Osteoblast (primary cell): ENCODE results near the gene RNU5D-1. TPM values are rescaled to one million over a fixed set of nuclear protein-coding genes. Genes with fewer than 3 reads are reported as not detected.
"Not testable (repeated sequence)": the region's sequence is repeated elsewhere in the genome, so short reads cannot be mapped to it uniquely, and the experiment has no call there.

ENCODE experiments used
- DNase-seq: peaks from one replicate; pipeline ENCODE4 v3.0.0; 2011; ENCODE audit warnings: low spot score, mixed read lengths; ENCODE audit not compliant: insufficient read length; ENCODE audit errors: missing footprints
- H2AFZ ChIP-seq: 2 replicates; pipeline ENCODE4 v1.6.0; 2011; ENCODE audit warnings: mild to moderate bottlenecking, low read length
- H3K27ac ChIP-seq: 2 replicates; pipeline ENCODE4 v1.5.1; 2011; ENCODE audit warnings: mild to moderate bottlenecking, low read depth, low read length, moderate library complexity
- H3K27me3 ChIP-seq: 2 replicates; pipeline ENCODE4 v1.6.0; 2012; ENCODE audit warnings: mild to moderate bottlenecking, control low read depth, inconsistent platforms, low read length, moderate library complexity; ENCODE audit not compliant: insufficient read depth
- H3K36me3 ChIP-seq: 2 replicates; pipeline ENCODE4 v1.5.1; 2011; ENCODE audit warnings: mild to moderate bottlenecking, low read length, control low read depth, moderate library complexity; ENCODE audit not compliant: insufficient read depth
- H3K4me1 ChIP-seq: 2 replicates; pipeline ENCODE4 v1.5.1; 2011; ENCODE audit warnings: mild to moderate bottlenecking, low read length, control low read depth, moderate library complexity; ENCODE audit not compliant: insufficient read depth
- H3K4me2 ChIP-seq: 2 replicates; pipeline ENCODE4 v1.6.0; 2011; ENCODE audit warnings: mild to moderate bottlenecking, low read length; ENCODE audit not compliant: insufficient read depth
- H3K4me3 ChIP-seq: fragments of 200-600 bp; sonication (generic); 3 replicates; pipeline ENCODE4 v1.5.1; 2012; ENCODE audit warnings: mild to moderate bottlenecking, low read length, inconsistent platforms; ENCODE audit not compliant: insufficient read depth
- H3K79me2 ChIP-seq: 2 replicates; pipeline ENCODE4 v1.6.0; 2012; ENCODE audit warnings: mild to moderate bottlenecking, low read length, control low read depth, inconsistent platforms; ENCODE audit not compliant: insufficient read depth
- H3K9me3 ChIP-seq: 2 replicates; pipeline ENCODE4 v1.5.1; 2011; ENCODE audit warnings: low read depth, low read length, control low read depth
- H4K20me1 ChIP-seq: 2 replicates; pipeline ENCODE4 v1.6.0; 2012; ENCODE audit warnings: mild to moderate bottlenecking, low read length, control low read depth; ENCODE audit not compliant: insufficient read depth
- total RNA-seq: library from RNA; depleted of rRNA; stranded (reverse); fragments of >200 nt; gene quantifications from 2 replicates; pipeline ENCODE4 v1.2.3, GENCODE V29; 2012
- TF ChIP-seq, protein P1 (sequence below): IDR thresholded peaks from 2 replicates; pipeline ENCODE4 v1.5.1; 2011; ENCODE audit warnings: mild to moderate bottlenecking, low read depth, low read length, moderate library complexity; ENCODE audit errors: extremely low read depth

The RNU5D-1 gene
- total RNA-seq, 1 donor = not detected

DNA sequence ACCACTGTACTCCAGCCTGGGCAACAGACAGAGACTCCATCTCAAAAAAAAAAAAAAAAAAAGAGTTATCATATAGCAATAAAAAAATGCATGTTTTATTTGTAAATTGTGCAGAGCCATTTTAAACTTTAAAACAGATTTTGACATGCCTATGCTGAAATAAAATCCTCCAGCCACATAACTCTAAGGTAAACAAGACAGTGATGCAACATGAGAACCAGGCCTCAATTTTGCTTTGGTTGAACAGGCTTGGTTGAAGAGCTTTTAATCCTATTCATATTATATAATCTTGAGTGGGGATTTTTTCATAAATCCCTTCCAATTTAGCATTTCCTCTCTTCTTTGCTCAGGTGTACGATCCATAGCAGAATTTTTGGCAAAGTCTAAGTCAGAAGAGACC is 30.4 kb downstream of the RNU5D-1 start:
- no peaks in the 10 kb centered on the region for H3K4me1 ChIP-seq
- H2AFZ ChIP-seq = no peak overlapping the region
- H3K9me3 ChIP-seq = no peaks in the 10 kb centered on the region
- H3K79me2 ChIP-seq = no peaks in the 10 kb centered on the region
- H3K27me3 ChIP-seq = no peaks in the 10 kb centered on the region
- DNase-seq = no peak
- no peak overlapping the region for H3K4me2 ChIP-seq
- H4K20me1 ChIP-seq = no peaks in the 10 kb centered on the region
- no peak overlapping the region for H3K27ac ChIP-seq
- no peak overlapping the region for H3K4me3 ChIP-seq
- no peaks in the 10 kb centered on the region for H3K36me3 ChIP-seq
- TF ChIP-seq, protein P1, sequence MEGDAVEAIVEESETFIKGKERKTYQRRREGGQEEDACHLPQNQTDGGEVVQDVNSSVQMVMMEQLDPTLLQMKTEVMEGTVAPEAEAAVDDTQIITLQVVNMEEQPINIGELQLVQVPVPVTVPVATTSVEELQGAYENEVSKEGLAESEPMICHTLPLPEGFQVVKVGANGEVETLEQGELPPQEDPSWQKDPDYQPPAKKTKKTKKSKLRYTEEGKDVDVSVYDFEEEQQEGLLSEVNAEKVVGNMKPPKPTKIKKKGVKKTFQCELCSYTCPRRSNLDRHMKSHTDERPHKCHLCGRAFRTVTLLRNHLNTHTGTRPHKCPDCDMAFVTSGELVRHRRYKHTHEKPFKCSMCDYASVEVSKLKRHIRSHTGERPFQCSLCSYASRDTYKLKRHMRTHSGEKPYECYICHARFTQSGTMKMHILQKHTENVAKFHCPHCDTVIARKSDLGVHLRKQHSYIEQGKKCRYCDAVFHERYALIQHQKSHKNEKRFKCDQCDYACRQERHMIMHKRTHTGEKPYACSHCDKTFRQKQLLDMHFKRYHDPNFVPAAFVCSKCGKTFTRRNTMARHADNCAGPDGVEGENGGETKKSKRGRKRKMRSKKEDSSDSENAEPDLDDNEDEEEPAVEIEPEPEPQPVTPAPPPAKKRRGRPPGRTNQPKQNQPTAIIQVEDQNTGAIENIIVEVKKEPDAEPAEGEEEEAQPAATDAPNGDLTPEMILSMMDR = no peak

DNA sequence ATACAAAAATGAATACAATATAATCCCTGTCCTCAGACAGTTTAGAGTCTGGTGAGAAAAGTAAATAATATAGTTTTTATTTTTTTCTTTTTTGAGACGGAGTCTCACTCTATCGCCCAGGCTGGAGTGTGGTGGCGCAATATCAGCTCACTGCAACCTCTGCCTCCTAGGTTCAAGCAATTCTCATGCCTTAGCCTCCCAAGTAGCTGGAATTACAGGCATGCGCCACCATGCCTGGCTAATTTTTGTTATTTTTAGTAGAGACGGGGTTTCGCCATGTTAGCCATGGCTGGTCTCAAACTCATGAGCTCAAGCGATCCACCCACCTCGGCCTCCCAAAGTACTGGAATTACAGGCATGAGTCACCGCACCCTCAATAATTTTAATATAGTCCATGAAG is 31.6 kb downstream of the RNU5D-1 start:
- H3K79me2 ChIP-seq, DNase-seq: not testable (repeated sequence)

DNA sequence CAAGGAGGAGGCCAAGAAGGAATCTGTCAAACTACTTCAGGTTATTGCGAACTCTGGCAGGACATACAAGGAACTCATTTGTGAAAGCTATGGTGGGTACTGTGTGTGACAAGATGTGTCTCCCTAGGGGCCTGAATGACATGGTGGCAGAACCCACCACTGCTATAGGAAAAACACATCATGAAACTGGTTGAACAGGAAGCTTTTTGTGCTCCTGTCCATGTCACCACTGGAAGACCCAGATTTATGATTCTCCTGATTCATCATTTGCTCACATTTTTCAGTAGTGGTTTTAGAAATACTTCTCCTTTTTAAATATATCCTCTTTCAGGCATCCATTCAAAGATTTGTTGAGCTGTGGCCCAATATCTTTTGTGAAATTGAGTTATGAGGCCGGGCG is 32.8 kb downstream of the RNU5D-1 start:
- TF ChIP-seq, protein P1 = no peak
- H3K36me3 ChIP-seq = no peaks in the 10 kb centered on the region
- no peaks in the 10 kb centered on the region for H3K79me2 ChIP-seq
- H3K27me3 ChIP-seq = no peaks in the 10 kb centered on the region
- H4K20me1 ChIP-seq = no peaks in the 10 kb centered on the region
- H3K9me3 ChIP-seq = no peaks in the 10 kb centered on the region
- no peak overlapping the region for H3K4me2 ChIP-seq
- H2AFZ ChIP-seq = no peak overlapping the region
- H3K4me1 ChIP-seq = no peaks in the 10 kb centered on the region
- no peak overlapping the region for H3K4me3 ChIP-seq
- DNase-seq = no peak
- no peak overlapping the region for H3K27ac ChIP-seq

More for the DNA sequence above, 31.6 kb downstream of the RNU5D-1 start:
- H2AFZ ChIP-seq, H3K4me3 ChIP-seq, H3K36me3 ChIP-seq, H3K27ac ChIP-seq, H4K20me1 ChIP-seq, H3K4me2 ChIP-seq, H3K4me1 ChIP-seq, H3K27me3 ChIP-seq, H3K9me3 ChIP-seq: not testable (repeated sequence)

DNA sequence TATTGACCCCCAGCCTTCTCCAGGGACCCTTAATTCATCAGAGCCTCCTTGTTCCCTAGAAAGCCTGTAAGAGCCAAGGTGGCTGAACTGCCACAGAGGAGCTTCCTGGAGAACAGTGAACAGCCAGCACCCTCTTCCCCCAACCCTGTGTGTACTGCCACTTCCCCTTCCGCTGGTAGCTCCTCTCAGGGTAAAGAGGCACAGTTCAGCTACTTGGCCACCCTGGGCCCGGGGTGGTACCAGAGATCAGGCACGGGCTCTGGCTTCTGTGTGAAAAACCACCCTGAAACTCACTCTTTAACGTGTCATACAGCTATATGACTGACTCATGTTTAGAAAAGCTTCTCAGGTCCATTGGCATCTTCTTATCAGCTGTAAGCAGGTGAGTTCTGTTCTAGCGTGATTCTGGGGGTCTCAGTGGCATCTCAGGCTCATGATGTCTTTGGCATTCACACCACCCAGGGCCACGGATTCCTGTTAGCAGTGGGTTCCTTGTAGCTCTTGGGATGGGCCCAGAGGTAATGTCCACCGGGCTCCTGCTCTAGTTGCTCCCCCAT is 34.1 kb downstream of the RNU5D-1 start:
- Histone ChIP-seq H2AFZ (no peak overlapping the region), H3K36me3 (no peaks in the 10 kb centered on the region), H3K79me2 (no peaks in the 10 kb centered on the region), H3K4me2 (no peak overlapping the region), H3K27me3 (no peaks in the 10 kb centered on the region), H3K4me1 (no peaks in the 10 kb centered on the region), H4K20me1 (no peaks in the 10 kb centered on the region), H3K27ac (no peak overlapping the region), H3K9me3 (no peaks in the 10 kb centered on the region), H3K4me3 (no peak overlapping the region)
- TF ChIP-seq, protein P1 = no peak
- no peak for DNase-seq
